GM23338 (cell line): Measurements from ENCODE around the gene NEUROG2. TPM values are rescaled to one million over a fixed set of nuclear protein-coding genes. Genes with fewer than 3 reads are reported as not detected.

Experiments used
- ATAC-seq: fragments of 200-7000 bp; cut with Tn5 transposase; 3 replicates; pipeline ENCODE4 v1.9.1; 2020
- DNase-seq: peaks from one replicate; pipeline ENCODE4 v3.0.0-alpha.2; 2015; ENCODE audit warnings: low spot score
- H2AFZ ChIP-seq: fragments of 200-600 bp; sonication (generic); 2 replicates; pipeline ENCODE4 v1.8.0; 2016; ENCODE audit warnings: antibody characterized with exemption, mild to moderate bottlenecking, moderate library complexity
- H3F3A ChIP-seq: fragments of 200-600 bp; sonication (generic); replicated peaks from 2 replicates; pipeline ENCODE4 v1.8.0; 2017; ENCODE audit warnings: antibody characterized with exemption, mixed run types, low read depth
- H3K27ac ChIP-seq: fragments of 200-600 bp; sonication (generic); 2 replicates; pipeline ENCODE4 v1.6.1; 2016; ENCODE audit warnings: low read depth
- H3K27me3 ChIP-seq: fragments of 200-600 bp; sonication (generic); 2 replicates; pipeline ENCODE4 v1.8.0; 2016; ENCODE audit warnings: mild to moderate bottlenecking, mixed run types, moderate library complexity; ENCODE audit not compliant: insufficient read depth
- H3K36me3 ChIP-seq: fragments of 200-600 bp; sonication (generic); 2 replicates; pipeline ENCODE4 v1.8.0; 2016; ENCODE audit warnings: mild to moderate bottlenecking; ENCODE audit not compliant: insufficient read depth
- H3K4me1 ChIP-seq: fragments of 200-600 bp; sonication (generic); 2 replicates; pipeline ENCODE4 v1.8.0; 2016; ENCODE audit warnings: mild to moderate bottlenecking, moderate library complexity; ENCODE audit not compliant: insufficient read depth
- H3K4me2 ChIP-seq: fragments of 200-600 bp; sonication (generic); 2 replicates; pipeline ENCODE4 v1.7.1; 2017; ENCODE audit warnings: mixed run types
- H3K4me3 ChIP-seq: fragments of 200-600 bp; sonication (generic); 2 replicates; pipeline ENCODE4 v1.6.1; 2016; ENCODE audit warnings: mixed run types
- H3K79me2 ChIP-seq: fragments of 200-600 bp; sonication (generic); replicated peaks from 2 replicates; pipeline ENCODE4 v1.8.0; 2017; ENCODE audit warnings: mild to moderate bottlenecking; ENCODE audit not compliant: insufficient read depth
- H3K9me2 ChIP-seq: fragments of 200-600 bp; sonication (generic); 2 replicates; pipeline ENCODE4 v1.8.0; 2017; ENCODE audit not compliant: insufficient read depth
- H4K20me1 ChIP-seq: fragments of 200-600 bp; sonication (generic); replicated peaks from 2 replicates; pipeline ENCODE4 v1.8.0; 2017; ENCODE audit warnings: mild to moderate bottlenecking; ENCODE audit not compliant: insufficient read depth
- H3K27ac Mint-ChIP-seq: 2 replicates; pipeline ENCODE4 v1.8.0; 2020; ENCODE audit warnings: inconsistent platforms, mild to moderate bottlenecking, moderate library complexity, mixed read lengths
- H3K27me3 Mint-ChIP-seq: 3 replicates; pipeline ENCODE4 v1.8.0; 2022; ENCODE audit warnings: low read depth, mild to moderate bottlenecking, moderate library complexity, mixed read lengths, inconsistent platforms; ENCODE audit not compliant: insufficient read depth, poor library complexity
- H3K36me3 Mint-ChIP-seq: 3 replicates; pipeline ENCODE4 v1.8.0; 2021; ENCODE audit warnings: low read depth, mild to moderate bottlenecking, inconsistent platforms, moderate library complexity, mixed read lengths
- H3K4me1 Mint-ChIP-seq: 3 replicates; pipeline ENCODE4 v1.8.0; 2020; ENCODE audit warnings: mild to moderate bottlenecking, inconsistent platforms, mixed read lengths
- H3K4me3 Mint-ChIP-seq: 3 replicates; pipeline ENCODE4 v1.8.0; 2021; ENCODE audit warnings: moderate library complexity, mild to moderate bottlenecking, inconsistent platforms, mixed read lengths
- H3K9me3 Mint-ChIP-seq: 3 replicates; pipeline ENCODE4 v1.8.0; 2020; ENCODE audit warnings: moderate library complexity, mild to moderate bottlenecking, inconsistent platforms, mixed read lengths
- CREB1 ChIP-seq: fragments of 250-450 bp; sonication (Bioruptor Pico); IDR thresholded peaks from 2 replicates; pipeline ENCODE4 v1.5.0; 2020; ENCODE audit warnings: low read depth, mild to moderate bottlenecking, moderate library complexity
- CTCF ChIP-seq, 2 experiments: fragments of 200-600 bp in 1 of 2; sonication (generic) in 1 of 2; conservative IDR thresholded peaks; 2 replicates each; pipeline versions ENCODE4 v1.5.1 to v1.6.1; 2016 to 2017; ENCODE audit warnings: antibody characterized with exemption in 2 of 2, low read depth in 2 of 2, mild to moderate bottlenecking in 2 of 2, moderate library complexity in 1 of 2
- EZH2 ChIP-seq: fragments of 200-600 bp; sonication (generic); IDR thresholded peaks from one replicate; pipeline ENCODE4 v1.8.0; 2017; ENCODE audit warnings: antibody characterized with exemption, mild to moderate bottlenecking, low read depth; ENCODE audit not compliant: unreplicated experiment
- JUNB ChIP-seq: IDR thresholded peaks from one replicate; pipeline ENCODE4 v1.6.1; 2016; ENCODE audit warnings: antibody characterized with exemption; ENCODE audit not compliant: unreplicated experiment
- NANOG ChIP-seq: IDR thresholded peaks from 2 replicates; pipeline ENCODE4 v1.6.1; 2016; ENCODE audit warnings: antibody characterized with exemption, borderline replicate concordance
- POLR2AphosphoS5 ChIP-seq: IDR thresholded peaks from 2 replicates; pipeline ENCODE4 v1.6.1; 2016; ENCODE audit warnings: antibody characterized with exemption, low read depth
- ZNF114 ChIP-seq: fragments of 250-450 bp; sonication (Bioruptor Pico); IDR thresholded peaks from 2 replicates; pipeline ENCODE4 v1.5.0; 2020; ENCODE audit warnings: mild to moderate bottlenecking, moderate library complexity
- ZNF331 ChIP-seq: fragments of 250-450 bp; sonication (Bioruptor Pico); IDR thresholded peaks from 2 replicates; pipeline ENCODE4 v1.5.0; 2020; ENCODE audit warnings: low read depth, mild to moderate bottlenecking, moderate library complexity
- polyA plus RNA-seq: library from polyadenylated mRNA; unstranded; fragments of >200 nt; fragmentation: Nextera tagmentation; extraction: Ambion mirVana; gene quantifications from 2 replicates; pipeline ENCODE4 v1.2.1, GENCODE V29; 2016
- total RNA-seq: library from RNA; depleted of rRNA; stranded (reverse); fragments of >200 nt; shearing (Covaris generic); gene quantifications from 2 replicates; pipeline ENCODE4 v1.2.3, GENCODE V29; 2014

NEUROG2 gene
- total and polyA plus RNA-seq, 2 experiments from 2014 or later = not detected

DNA sequence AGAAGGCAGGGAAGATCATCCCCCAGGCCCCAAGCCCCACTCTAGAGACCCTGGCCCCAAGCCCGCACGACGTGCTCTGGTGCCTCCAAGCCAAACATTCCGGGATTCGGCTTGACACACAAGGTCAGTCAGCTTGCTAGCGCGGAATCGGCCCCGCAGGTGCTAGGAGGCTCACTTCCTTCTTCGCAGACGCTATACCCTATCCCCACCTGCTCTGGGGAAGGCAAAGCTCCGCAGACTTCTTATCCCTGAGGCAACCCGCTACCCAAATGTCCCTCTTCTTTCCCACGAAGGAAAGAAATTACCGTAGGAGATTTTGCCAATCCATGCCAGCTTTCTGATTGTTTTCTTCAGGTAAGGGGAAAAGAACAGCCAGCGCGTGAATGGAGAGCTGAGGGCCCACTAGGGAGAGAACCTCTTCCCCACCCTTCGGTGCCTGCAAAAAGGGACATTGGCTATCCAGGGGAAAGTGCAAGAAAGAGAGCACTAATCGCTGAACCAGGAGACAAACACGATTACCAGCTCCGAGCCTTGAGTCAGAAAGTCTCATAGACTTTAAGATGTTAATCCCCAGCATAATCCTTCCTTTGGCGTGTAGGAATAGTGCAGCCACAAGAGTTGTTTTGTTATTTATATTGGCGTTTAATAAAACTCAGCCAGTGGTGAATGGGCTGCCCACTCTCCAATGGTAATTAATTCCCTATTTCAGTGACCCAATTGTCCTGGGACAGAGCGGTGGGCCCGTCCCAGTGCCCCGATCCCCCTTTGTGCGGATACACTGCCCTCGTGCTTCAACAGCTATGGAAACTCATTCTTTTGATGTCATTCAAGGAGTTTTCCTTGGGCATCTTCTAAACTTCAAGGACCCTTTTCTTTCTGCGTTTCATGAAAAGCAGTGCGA, 5.4 kb upstream of the NEUROG2 start (continued):
- no peak for TF ChIP-seq NANOG

DNA sequence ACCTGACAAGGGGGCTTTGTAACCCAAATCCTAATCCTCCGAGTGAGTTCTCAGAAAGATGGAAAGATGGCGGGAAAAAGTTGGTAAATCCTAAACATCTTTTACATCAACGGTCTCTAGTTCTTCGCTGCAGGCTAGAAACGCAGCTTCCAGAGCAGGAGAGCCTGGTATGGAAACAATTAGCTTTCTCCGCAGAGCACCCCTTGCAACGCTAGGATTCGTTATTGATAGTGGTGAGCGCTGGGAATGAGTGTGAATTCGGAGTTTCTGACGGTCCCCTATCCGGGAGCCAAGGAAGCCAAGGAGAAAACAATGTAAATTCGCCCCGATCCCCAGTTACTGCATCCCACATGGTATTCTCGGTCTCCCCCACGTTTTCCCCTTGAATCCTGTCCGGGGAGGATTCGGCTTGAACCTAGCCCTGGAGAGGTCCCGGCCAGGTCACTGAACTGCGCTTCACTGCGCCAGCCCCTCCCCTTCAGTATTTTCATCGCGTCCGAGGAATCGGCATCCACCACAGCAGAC, 4.7 kb upstream of the NEUROG2 start:
- peaks cover 31% of the 10 kb centered on the region for H4K20me1 ChIP-seq
- Mint-ChIP-seq H3K9me3 (peaks cover 3% of the 10 kb centered on the region; the same call in 1 of the 3 replicates), H3K27ac (no peak overlapping the region), H3K27me3 (peaks cover 90% of the 10 kb centered on the region), H3K4me3 (peak overlapping the region; percentile 77), H3K36me3 (no peaks in the 10 kb centered on the region; the same call in 2 of the 3 replicates), H3K4me1 (peaks cover 46% of the 10 kb centered on the region)
- H3K27ac ChIP-seq = no peak overlapping the region
- no peaks in the 10 kb centered on the region for H3K79me2 ChIP-seq
- peaks cover 97% of the 10 kb centered on the region for H3K27me3 ChIP-seq
- H3F3A ChIP-seq = peaks cover 54% of the 10 kb centered on the region
- peak; percentile 2 for ATAC-seq
- peak overlapping the region; percentile 88 for H2AFZ ChIP-seq
- H3K9me2 ChIP-seq = no peaks in the 10 kb centered on the region
- H3K4me3 ChIP-seq = peak overlapping the region; percentile 57
- H3K4me2 ChIP-seq = peak overlapping the region; percentile 86
- DNase-seq = peak; percentile 70
- TF ChIP-seq CTCF (conservative IDR thresholded peaks at IDR 0.05; ENCODE audit: low read depth in 2 of 2) (no peak), EZH2 (peak; percentile 86), JUNB (peak; percentile 38)
- no peaks in the 10 kb centered on the region; the same call in 1 of the 2 replicates for H3K36me3 ChIP-seq
- H3K4me1 ChIP-seq = peaks cover 67% of the 10 kb centered on the region

DNA sequence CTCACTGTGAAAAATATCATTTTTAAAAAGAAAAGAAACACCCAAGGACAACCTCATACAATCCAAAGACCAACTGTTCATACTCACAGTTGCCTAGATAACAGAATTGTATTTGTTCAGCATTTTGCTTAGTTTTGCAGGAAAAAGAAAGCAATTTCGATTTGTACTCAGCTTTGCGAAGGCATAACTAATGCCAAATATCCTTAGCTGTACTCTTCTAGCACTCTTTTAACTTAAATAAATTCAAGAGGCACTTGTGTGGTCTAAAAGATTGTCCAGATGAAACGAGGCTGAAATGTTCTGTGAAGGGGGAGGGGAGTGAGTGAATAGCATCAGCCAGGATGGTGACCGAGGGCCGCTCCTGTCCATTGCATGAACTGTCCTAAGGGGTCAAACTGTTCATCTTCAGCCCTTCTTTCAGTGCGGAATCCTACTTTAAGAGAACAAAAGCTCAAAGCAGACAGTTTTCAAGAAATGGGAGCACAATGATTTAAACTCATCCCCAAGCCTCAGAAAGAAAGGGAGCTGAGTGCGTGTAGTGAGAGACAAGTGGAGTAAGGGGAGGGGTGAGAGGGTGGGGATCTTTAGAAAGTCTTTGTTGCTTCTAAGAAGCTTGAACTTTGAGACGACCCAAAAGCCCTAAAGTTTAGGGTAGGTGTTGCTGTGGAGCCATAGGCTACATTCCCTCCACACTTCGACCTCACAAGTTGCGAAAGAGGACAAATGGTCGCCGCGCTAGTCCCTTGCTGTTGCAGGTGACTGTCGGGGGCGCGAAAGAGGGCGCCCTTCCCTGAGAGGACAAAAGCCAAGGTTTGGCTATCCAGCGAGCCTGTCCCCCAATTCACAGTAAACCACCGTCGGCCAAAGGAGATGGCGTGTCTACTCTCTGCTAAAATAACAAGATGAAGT, 4.0 kb upstream of the NEUROG2 start:
- Mint-ChIP-seq H3K27ac (no peak overlapping the region), H3K9me3 (peaks cover 3% of the 10 kb centered on the region; the same call in 1 of the 3 replicates), H3K27me3 (peaks cover 90% of the 10 kb centered on the region), H3K36me3 (no peaks in the 10 kb centered on the region; the same call in 2 of the 3 replicates), H3K4me1 (peaks cover 49% of the 10 kb centered on the region), H3K4me3 (peak overlapping the region; percentile 77)
- Histone ChIP-seq H3K4me1 (peaks cover 67% of the 10 kb centered on the region), H3K79me2 (no peaks in the 10 kb centered on the region), H4K20me1 (peaks cover 31% of the 10 kb centered on the region), H3K36me3 (no peaks in the 10 kb centered on the region; the same call in 1 of the 2 replicates), H3F3A (peaks cover 59% of the 10 kb centered on the region), H3K9me2 (no peaks in the 10 kb centered on the region), H3K4me3 (peak overlapping the region; percentile 57), H3K27ac (no peak overlapping the region), H3K4me2 (peak overlapping the region; percentile 86), H3K27me3 (peaks cover 97% of the 10 kb centered on the region), H2AFZ (peak overlapping the region; percentile 88)
- DNase-seq (peak; percentile 78), ATAC-seq (no peak)
- TF ChIP-seq ZNF331 (CRISPR knock-in tag) = no peak
- TF ChIP-seq CREB1 = 0 out of 2 replicates have a peak, but pooled peaks have one; percentile 10
- 0 out of 2 replicates have a peak, but pooled peaks have one; percentile 21 for TF ChIP-seq POLR2AphosphoS5
- TF ChIP-seq CTCF (conservative IDR thresholded peaks at IDR 0.05; ENCODE audit: low read depth in 2 of 2) = peak; percentile 54 to 67
- peak; percentile 71 for TF ChIP-seq EZH2
- TF ChIP-seq ZNF114 = no peak
